H1 (cell line): ENCODE data around the gene ASIC2.

ENCODE experiments used
- CTCF ChIP-seq, 3 experiments: IDR thresholded peaks; 1 replicate in 2 of 3; 2 replicates in 1 of 3; pipeline versions ENCODE4 v1.5.1 to v1.6.1; 2011; ENCODE audit warnings: low read length in 3 of 3, mild to moderate bottlenecking in 3 of 3, inconsistent platforms in 2 of 3, low read depth in 1 of 3, moderate library complexity in 1 of 3; ENCODE audit not compliant: insufficient read depth in 1 of 3; ENCODE audit errors: control extremely low read depth in 1 of 3
- EP300 ChIP-seq, 2 experiments: IDR thresholded peaks; 1 replicate in 1 of 2; 2 replicates in 1 of 2; pipeline ENCODE4 v1.6.1; 2011 to 2012; ENCODE audit warnings: low read depth in 2 of 2, low read length in 2 of 2, mild to moderate bottlenecking in 2 of 2, borderline replicate concordance in 1 of 2, inconsistent platforms in 1 of 2, moderate library complexity in 1 of 2
- MAX ChIP-seq: IDR thresholded peaks from 2 replicates; pipeline ENCODE4 v1.6.1; 2012; ENCODE audit warnings: inconsistent platforms
- NANOG ChIP-seq: IDR thresholded peaks from 2 replicates; pipeline ENCODE4 v1.6.1; 2011; ENCODE audit warnings: low read length, low read depth, mild to moderate bottlenecking, inconsistent platforms; ENCODE audit not compliant: insufficient read depth, poor library complexity, severe bottlenecking
- POLR2A ChIP-seq, 2 experiments: IDR thresholded peaks; 1 replicate in 1 of 2; 2 replicates in 1 of 2; pipeline ENCODE4 v1.6.1; 2011; ENCODE audit warnings: low read depth in 2 of 2, low read length in 2 of 2, mild to moderate bottlenecking in 2 of 2; ENCODE audit errors: control extremely low read depth in 1 of 2
- SP4 ChIP-seq: IDR thresholded peaks from 2 replicates; pipeline ENCODE4 v1.6.1; 2012; ENCODE audit warnings: low read length, inconsistent platforms
- TAF1 ChIP-seq: IDR thresholded peaks from 2 replicates; pipeline ENCODE4 v1.6.1; 2011; ENCODE audit warnings: mild to moderate bottlenecking, low read depth, low read length
- ZNF274 ChIP-seq: IDR thresholded peaks from 2 replicates; pipeline ENCODE4 v1.7.0; 2012; ENCODE audit warnings: low read length, borderline replicate concordance; ENCODE audit errors: extremely low read depth

DNA sequence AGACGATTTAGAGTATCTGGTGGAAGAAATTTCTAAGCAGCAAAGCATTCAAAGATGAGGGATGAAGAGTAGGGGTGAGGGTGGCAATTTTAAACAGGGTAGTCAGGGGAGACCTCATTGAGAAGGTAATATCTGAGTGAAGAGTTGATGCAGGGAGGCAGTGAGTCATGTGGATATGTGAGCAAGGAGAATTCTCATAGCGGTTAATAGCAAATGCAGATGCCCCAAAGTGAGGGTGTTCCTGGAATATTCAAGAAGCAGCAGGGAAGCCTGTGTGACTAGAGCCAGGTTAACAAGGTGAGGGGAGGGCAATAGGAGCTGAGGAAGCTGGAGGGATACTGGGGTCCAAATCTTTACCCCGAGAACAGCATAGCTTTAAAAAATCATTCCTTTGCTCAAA, 187.2 kb downstream of the ASIC2 start:
- no peak for TF ChIP-seq POLR2A (IDR thresholded peaks at IDR 0.05; ENCODE audit: control extremely low read depth in 1 of 2, low read depth in 2 of 2, low read length in 2 of 2)
- TF ChIP-seq SP4, result no peak
- TF ChIP-seq EP300 (IDR thresholded peaks at IDR 0.05; ENCODE audit: borderline replicate concordance in 1 of 2, low read depth in 2 of 2, low read length in 2 of 2), result no peak
- TF ChIP-seq MAX, result no peak
- TF ChIP-seq CTCF (IDR thresholded peaks at IDR 0.05; ENCODE audit: control extremely low read depth in 1 of 3, insufficient read depth in 1 of 3, low read depth in 1 of 3, low read length in 3 of 3), result no peak
- TF ChIP-seq NANOG, result no peak
- TF ChIP-seq TAF1, result no peak
- TF ChIP-seq ZNF274, result no peak
